GM12875 (cell line): Measurements from ENCODE around the gene TMTC2.

Source experiments
- H3K4me3 ChIP-seq: one replicate; pipeline ENCODE4 v1.5.1; 2011; ENCODE audit warnings: low read depth, low read length, control low read depth
- TF ChIP-seq, protein P1 (sequence below): IDR thresholded peaks from 2 replicates; pipeline ENCODE4 v1.5.1; 2011; ENCODE audit warnings: low read depth, mild to moderate bottlenecking, control low read depth, inconsistent platforms, low read length, moderate library complexity, borderline replicate concordance; ENCODE audit not compliant: insufficient read depth

The TMTC2 gene

DNA sequence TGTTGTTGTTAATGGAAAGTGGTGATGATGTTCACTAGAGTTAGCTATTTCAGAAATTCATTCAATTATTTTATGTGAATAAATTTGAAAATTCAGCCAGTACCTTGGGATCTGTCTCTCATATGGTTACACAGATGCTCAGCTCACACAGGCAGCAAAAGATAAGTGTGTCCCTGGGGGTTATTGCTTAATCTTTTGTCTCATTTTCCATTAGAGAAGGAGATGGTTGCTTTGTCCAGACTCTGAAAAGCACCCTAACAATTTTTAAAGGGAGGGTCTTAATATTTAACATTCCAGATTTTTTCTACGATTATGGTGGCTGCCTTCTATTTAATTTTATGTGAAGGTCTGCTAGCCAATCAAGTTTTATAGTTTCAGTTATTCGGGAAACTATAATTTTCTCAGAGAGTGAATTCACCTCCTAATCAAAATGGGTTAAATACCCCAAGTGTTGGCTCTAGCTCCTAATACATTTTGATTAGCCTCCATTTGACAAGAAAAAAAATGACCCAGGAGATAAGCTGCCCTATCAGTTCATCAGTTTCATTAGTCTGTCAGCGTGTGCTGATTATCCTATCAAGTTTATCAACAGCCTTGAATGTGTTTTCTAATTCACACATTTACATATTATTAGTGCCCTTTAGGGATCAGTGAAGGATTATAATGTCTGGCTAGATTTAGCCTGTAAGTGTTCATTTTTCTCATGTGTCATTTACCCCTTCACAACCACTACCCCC, 282.1 kb downstream of the TMTC2 start:
- TF ChIP-seq, protein P1, sequence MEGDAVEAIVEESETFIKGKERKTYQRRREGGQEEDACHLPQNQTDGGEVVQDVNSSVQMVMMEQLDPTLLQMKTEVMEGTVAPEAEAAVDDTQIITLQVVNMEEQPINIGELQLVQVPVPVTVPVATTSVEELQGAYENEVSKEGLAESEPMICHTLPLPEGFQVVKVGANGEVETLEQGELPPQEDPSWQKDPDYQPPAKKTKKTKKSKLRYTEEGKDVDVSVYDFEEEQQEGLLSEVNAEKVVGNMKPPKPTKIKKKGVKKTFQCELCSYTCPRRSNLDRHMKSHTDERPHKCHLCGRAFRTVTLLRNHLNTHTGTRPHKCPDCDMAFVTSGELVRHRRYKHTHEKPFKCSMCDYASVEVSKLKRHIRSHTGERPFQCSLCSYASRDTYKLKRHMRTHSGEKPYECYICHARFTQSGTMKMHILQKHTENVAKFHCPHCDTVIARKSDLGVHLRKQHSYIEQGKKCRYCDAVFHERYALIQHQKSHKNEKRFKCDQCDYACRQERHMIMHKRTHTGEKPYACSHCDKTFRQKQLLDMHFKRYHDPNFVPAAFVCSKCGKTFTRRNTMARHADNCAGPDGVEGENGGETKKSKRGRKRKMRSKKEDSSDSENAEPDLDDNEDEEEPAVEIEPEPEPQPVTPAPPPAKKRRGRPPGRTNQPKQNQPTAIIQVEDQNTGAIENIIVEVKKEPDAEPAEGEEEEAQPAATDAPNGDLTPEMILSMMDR: no peak
- H3K4me3 ChIP-seq: no peak overlapping the region

DNA sequence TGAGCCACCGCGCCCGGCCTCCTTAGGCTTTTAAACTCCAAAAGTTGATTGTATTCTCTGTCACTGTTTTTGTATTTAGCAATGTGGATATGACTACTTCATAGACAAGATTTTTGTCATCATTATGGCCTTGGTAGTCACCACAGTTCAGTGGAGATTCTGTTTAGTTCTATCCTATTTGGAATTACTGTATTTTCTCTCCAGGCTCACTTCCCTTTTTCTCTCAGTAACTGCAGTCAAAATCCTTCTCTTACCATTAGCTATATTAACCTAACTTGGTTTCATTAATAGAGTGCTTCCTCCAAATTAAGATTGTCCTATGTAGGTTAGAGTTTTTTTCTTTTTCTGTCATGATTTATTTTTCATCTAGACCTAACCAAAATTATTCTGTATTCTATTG, 283.9 kb downstream of the TMTC2 start:
- TF ChIP-seq, protein P1: no peak
- H3K4me3 ChIP-seq: no peak overlapping the region

DNA sequence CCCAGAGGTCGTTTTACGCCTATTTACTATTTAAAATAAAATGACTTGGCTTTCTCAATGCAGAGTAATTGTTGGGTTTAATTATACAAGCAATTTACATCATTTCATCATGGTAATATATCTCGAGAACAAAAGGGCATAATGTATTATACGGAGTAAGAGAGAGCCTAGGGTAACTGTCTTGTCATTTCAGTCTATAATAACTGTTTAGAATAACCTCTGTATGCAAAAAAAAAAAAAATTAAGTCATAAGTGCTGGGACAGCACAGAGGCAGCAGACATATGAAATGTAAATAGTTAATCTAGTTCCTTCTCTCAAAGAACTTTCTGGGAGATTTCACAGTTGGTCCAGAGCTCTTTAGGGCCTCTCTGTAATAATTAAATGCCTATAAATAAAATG, 284.9 kb downstream of the TMTC2 start:
- TF ChIP-seq, protein P1: no peak
- H3K4me3 ChIP-seq: no peak overlapping the region

DNA sequence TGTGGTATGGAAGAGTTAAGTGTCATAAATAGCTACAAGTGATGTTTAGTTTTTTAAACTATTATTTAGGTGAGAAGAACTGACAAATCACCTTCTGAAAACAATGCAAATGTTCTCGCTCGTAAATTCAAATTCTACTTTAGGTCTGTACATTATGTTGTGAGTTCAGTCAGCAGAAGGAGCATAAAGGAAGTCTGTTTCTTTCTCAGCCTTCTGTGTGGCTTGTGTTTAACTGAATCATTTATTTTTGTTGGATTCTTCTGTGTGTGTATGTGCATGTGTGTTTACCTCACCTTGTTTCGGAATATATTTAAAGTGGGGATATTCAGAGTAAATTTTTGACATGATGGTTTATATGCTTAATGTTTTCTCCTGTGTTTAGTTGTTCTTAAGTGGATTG, 285.9 kb downstream of the TMTC2 start:
- TF ChIP-seq, protein P1: no peak
- H3K4me3 ChIP-seq: no peak overlapping the region

DNA sequence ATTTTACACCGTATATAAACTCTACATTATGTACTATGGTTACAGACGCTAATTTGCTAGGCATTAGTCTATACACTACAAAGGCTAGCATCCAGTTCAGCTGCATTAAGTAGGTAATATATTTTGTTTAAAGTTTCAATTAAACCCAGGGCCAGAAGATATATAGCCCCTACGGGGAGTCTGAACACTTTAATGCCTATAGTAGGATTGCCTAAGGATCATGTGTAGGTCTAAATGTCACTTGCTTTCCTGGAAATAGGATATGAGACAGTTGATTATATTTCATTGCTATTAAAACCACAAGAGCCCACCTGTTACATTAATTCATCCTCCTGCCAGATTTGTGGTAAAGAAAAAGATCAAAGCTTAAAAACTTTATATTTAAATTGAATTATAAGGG, 286.9 kb downstream of the TMTC2 start:
- no peak overlapping the region for H3K4me3 ChIP-seq
- TF ChIP-seq, protein P1: no peak

DNA sequence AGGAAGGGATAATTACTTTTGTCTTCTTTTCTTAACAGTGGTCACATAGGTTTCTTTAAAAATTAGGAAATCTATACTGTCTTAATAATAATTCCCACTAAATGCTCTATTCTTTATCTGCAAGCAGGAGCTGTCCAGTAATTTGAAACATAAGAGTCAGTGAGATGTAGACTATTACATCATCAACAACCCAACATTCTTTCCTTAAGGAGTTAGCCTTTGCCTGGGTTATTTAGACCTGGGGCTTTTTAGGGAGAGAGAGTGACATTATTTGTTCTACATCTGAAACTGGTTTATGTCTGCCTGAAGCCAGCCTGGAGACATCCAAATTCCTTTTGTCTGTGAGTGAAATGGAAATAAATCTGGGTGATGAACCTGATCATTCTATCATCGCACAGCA, 294.4 kb downstream of the TMTC2 start:
- TF ChIP-seq, protein P1: no peak
- no peak overlapping the region for H3K4me3 ChIP-seq

DNA sequence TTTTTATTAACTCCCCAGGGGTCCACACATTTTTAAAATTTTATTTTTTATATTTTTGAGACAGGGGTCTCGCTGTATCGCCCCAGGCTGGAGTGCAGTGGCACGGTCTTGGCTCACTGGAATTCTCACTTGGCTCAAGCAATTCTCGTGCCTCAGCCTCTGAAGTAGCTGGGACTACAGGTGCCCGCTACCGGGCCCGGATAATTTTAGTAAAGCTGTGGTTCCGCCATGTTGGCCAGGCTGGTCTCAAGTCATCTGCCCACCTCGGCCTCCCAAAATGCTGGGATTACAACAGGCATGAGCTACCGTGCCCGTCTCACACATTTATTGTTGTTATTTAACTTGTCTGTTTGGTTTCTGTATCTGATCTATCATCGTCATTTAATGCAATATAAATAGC, 307.4 kb downstream of the TMTC2 start:
- no peak overlapping the region for H3K4me3 ChIP-seq
- TF ChIP-seq, protein P1: no peak
